HepG2 (cell line): ENCODE measurements around the gene MPC2. TPM values are rescaled to one million over a fixed set of nuclear protein-coding genes. Genes with fewer than 3 reads are reported as not detected.

ENCODE experiments used
- CSRNP2 ChIP-seq: sonication (generic); formaldehyde crosslinking; conservative IDR thresholded peaks from 2 replicates; pipeline ENCODE4 v1.8.0; 2022; ENCODE audit warnings: low read depth, missing genetic modification reagents
- FOSL2 ChIP-seq: sonication (generic); formaldehyde crosslinking; IDR thresholded peaks from 2 replicates; pipeline ENCODE4 v1.4.0; 2020; ENCODE audit warnings: missing genetic modification reagents
- FOXK1 ChIP-seq: sonication (generic); formaldehyde crosslinking; IDR thresholded peaks from 2 replicates; pipeline ENCODE4 v1.4.0; 2020; ENCODE audit warnings: low read depth, missing genetic modification reagents, borderline replicate concordance
- HNRNPK ChIP-seq: fragments of 200-400 bp; formaldehyde crosslinking; IDR thresholded peaks from 2 replicates; pipeline ENCODE4 v1.6.1; 2018; ENCODE audit warnings: low read length, low read depth, moderate library complexity, mild to moderate bottlenecking; ENCODE audit not compliant: poor library complexity, severe bottlenecking
- KAT7 ChIP-seq: IDR thresholded peaks from 2 replicates; pipeline ENCODE4 v1.6.1; 2018; ENCODE audit warnings: borderline replicate concordance, missing compliant biosample characterization
- NONO ChIP-seq, 2 experiments: fragments of 450-650 bp in 1 of 2; sonication (generic) in 1 of 2; formaldehyde crosslinking in 1 of 2; IDR thresholded peaks in 1 of 2; conservative IDR thresholded peaks in 1 of 2; 2 replicates each; pipeline versions ENCODE4 v1.6.1 to v1.8.0; 2017 to 2022; ENCODE audit warnings: mild to moderate bottlenecking in 1 of 2, missing genetic modification reagents in 1 of 2, moderate library complexity in 1 of 2
- PCBP1 ChIP-seq: fragments of 200-400 bp; formaldehyde crosslinking; IDR thresholded peaks from 2 replicates; pipeline ENCODE4 v1.6.1; 2017; ENCODE audit warnings: mild to moderate bottlenecking, low read depth, low read length, borderline replicate concordance
- PHF5A ChIP-seq: IDR thresholded peaks from one replicate; pipeline ENCODE4 v1.6.1; 2018; ENCODE audit warnings: low read depth, missing genetic modification reagents; ENCODE audit not compliant: unreplicated experiment
- TERF1 ChIP-seq: sonication (generic); formaldehyde crosslinking; IDR thresholded peaks from 2 replicates; pipeline ENCODE4 v1.8.0; 2022; ENCODE audit warnings: mild to moderate bottlenecking, missing genetic modification reagents, moderate library complexity
- ZNF563 ChIP-seq: sonication (generic); formaldehyde crosslinking; IDR thresholded peaks from 2 replicates; pipeline ENCODE4 v1.8.0; 2022; ENCODE audit warnings: mild to moderate bottlenecking, moderate library complexity, missing genetic modification reagents
- ZNF660 ChIP-seq: sonication (generic); formaldehyde crosslinking; IDR thresholded peaks from 2 replicates; pipeline ENCODE4 v1.5.1; 2020; ENCODE audit warnings: mild to moderate bottlenecking, low read depth, missing genetic modification reagents, borderline replicate concordance
- ZNF678 ChIP-seq: sonication (generic); formaldehyde crosslinking; IDR thresholded peaks from 2 replicates; pipeline ENCODE4 v1.4.0; 2020; ENCODE audit warnings: mild to moderate bottlenecking, missing genetic modification reagents
- polyA plus RNA-seq, 8 experiments: library from polyadenylated mRNA; depleted of rRNA in 3 of 8; stranded (reverse) in 7 of 8; unstranded in 1 of 8; fragments of >200 nt; fragmentation: Illumina TruSeq in 4 of 8; extraction: Trizol in 4 of 8; gene quantifications; 2 replicates each; pipeline versions ENCODE4 v1.2.1 to v1.2.3, GENCODE V29; 2011 to 2016; ENCODE audit warnings: low read depth in 4 of 8, missing spikeins in 1 of 8, mixed read lengths in 1 of 8; ENCODE audit not compliant: insufficient read depth in 1 of 8
- total RNA-seq, 5 experiments: library from RNA; depleted of rRNA; stranded (reverse); fragments of >200 nt; fragmentation: Illumina TruSeq; extraction: Trizol; gene quantifications; 2 replicates each; pipeline ENCODE4 v1.2.3, GENCODE V29; 2016; ENCODE audit warnings: low read depth in 1 of 5
- TF ChIP-seq, protein P1 (sequence below), 2 experiments: IDR thresholded peaks; 2 replicates each; pipeline ENCODE4 v1.6.1; 2011 to 2012; ENCODE audit warnings: low read length in 2 of 2, borderline replicate concordance in 1 of 2, low read depth in 1 of 2, mild to moderate bottlenecking in 1 of 2, moderate library complexity in 1 of 2
- TF ChIP-seq, protein P2 (sequence below): sonication (generic); formaldehyde crosslinking; IDR thresholded peaks from 2 replicates; pipeline ENCODE4 v1.4.0; 2020; ENCODE audit warnings: missing genetic modification reagents
- TF ChIP-seq, protein P3 (sequence below): sonication (generic); formaldehyde crosslinking; IDR thresholded peaks from 2 replicates; pipeline ENCODE4 v1.4.0; 2020; ENCODE audit warnings: missing genetic modification reagents; ENCODE audit errors: not compliant biosample characterization

MPC2 gene
- total and polyA plus RNA-seq, 2 of the 13 experiments (the other 11 are each of a cell fraction or from before 2014, with no cell fraction given): 38.8 to 136 TPM

- TF ChIP-seq, protein P1, sequence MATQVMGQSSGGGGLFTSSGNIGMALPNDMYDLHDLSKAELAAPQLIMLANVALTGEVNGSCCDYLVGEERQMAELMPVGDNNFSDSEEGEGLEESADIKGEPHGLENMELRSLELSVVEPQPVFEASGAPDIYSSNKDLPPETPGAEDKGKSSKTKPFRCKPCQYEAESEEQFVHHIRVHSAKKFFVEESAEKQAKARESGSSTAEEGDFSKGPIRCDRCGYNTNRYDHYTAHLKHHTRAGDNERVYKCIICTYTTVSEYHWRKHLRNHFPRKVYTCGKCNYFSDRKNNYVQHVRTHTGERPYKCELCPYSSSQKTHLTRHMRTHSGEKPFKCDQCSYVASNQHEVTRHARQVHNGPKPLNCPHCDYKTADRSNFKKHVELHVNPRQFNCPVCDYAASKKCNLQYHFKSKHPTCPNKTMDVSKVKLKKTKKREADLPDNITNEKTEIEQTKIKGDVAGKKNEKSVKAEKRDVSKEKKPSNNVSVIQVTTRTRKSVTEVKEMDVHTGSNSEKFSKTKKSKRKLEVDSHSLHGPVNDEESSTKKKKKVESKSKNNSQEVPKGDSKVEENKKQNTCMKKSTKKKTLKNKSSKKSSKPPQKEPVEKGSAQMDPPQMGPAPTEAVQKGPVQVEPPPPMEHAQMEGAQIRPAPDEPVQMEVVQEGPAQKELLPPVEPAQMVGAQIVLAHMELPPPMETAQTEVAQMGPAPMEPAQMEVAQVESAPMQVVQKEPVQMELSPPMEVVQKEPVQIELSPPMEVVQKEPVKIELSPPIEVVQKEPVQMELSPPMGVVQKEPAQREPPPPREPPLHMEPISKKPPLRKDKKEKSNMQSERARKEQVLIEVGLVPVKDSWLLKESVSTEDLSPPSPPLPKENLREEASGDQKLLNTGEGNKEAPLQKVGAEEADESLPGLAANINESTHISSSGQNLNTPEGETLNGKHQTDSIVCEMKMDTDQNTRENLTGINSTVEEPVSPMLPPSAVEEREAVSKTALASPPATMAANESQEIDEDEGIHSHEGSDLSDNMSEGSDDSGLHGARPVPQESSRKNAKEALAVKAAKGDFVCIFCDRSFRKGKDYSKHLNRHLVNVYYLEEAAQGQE (IDR thresholded peaks at IDR 0.05; ENCODE audit: borderline replicate concordance in 1 of 2, low read depth in 1 of 2, low read length in 2 of 2): peak in 1 of 2 experiments; percentile 35; a peak in 1 of 4 replicates
- TF ChIP-seq FOSL2 (no peak), HNRNPK (peak; percentile 37), ZNF678 (CRISPR knock-in tag) (0 out of 2 replicates have a peak, but pooled peaks have one; percentile 29), CSRNP2 (CRISPR knock-in tag) (no peak), PHF5A (no peak), ZNF660 (CRISPR knock-in tag) (no peak), FOXK1 (CRISPR knock-in tag) (no peak), TERF1 (CRISPR knock-in tag) (no peak), ZNF563 (CRISPR knock-in tag) (no peak; the same call in 1 of the 2 replicates), NONO (IDR thresholded peaks at IDR 0.05) (no peak), NONO (CRISPR knock-in tag; conservative IDR thresholded peaks at IDR 0.05) (no peak; the same call in none of the 2 replicates), PCBP1 (no peak), KAT7 (peak; percentile 80)
- TF ChIP-seq, protein P2, sequence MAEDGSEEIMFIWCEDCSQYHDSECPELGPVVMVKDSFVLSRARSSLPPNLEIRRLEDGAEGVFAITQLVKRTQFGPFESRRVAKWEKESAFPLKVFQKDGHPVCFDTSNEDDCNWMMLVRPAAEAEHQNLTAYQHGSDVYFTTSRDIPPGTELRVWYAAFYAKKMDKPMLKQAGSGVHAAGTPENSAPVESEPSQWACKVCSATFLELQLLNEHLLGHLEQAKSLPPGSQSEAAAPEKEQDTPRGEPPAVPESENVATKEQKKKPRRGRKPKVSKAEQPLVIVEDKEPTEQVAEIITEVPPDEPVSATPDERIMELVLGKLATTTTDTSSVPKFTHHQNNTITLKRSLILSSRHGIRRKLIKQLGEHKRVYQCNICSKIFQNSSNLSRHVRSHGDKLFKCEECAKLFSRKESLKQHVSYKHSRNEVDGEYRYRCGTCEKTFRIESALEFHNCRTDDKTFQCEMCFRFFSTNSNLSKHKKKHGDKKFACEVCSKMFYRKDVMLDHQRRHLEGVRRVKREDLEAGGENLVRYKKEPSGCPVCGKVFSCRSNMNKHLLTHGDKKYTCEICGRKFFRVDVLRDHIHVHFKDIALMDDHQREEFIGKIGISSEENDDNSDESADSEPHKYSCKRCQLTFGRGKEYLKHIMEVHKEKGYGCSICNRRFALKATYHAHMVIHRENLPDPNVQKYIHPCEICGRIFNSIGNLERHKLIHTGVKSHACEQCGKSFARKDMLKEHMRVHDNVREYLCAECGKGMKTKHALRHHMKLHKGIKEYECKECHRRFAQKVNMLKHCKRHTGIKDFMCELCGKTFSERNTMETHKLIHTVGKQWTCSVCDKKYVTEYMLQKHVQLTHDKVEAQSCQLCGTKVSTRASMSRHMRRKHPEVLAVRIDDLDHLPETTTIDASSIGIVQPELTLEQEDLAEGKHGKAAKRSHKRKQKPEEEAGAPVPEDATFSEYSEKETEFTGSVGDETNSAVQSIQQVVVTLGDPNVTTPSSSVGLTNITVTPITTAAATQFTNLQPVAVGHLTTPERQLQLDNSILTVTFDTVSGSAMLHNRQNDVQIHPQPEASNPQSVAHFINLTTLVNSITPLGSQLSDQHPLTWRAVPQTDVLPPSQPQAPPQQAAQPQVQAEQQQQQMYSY (CRISPR knock-in tag): no peak
- TF ChIP-seq, protein P3, sequence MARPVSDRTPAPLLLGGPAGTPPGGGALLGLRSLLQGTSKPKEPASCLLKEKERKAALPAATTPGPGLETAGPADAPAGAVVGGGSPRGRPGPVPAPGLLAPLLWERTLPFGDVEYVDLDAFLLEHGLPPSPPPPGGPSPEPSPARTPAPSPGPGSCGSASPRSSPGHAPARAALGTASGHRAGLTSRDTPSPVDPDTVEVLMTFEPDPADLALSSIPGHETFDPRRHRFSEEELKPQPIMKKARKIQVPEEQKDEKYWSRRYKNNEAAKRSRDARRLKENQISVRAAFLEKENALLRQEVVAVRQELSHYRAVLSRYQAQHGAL (CRISPR knock-in tag): peak; percentile 41
Measured at GRCh38 chr1:167935216-167936067, 1.4 kb downstream of the MPC2 start (continued).
